T47D (cell line): ENCODE data around the gene ITIH1.

Source experiments
- DNase-seq, 2 experiments: peaks; one replicate each; pipeline versions ENCODE4 v3.0.0 to v3.0.0-alpha.2; 2011 to 2012; ENCODE audit warnings: low read depth in 1 of 2, low spot score in 1 of 2
- JUND ChIP-seq: IDR thresholded peaks from 2 replicates; pipeline ENCODE4 v1.6.1; 2012; ENCODE audit warnings: low read depth
- in situ Hi-C: cut with HindIII; loops from 2 replicates; pipeline ENCODE4 v1.10.0; 2016; ENCODE audit warnings: low sequenced_read_pairs, low pct_unique_long_range_greater_than_20kb

Gene ITIH1

GRCh38 chr3:52835766-52836470, 58.5 kb downstream of the ITIH1 start:
- no peak for DNase-seq
- in situ Hi-C loops, result no loop called here
- no peak for TF ChIP-seq JUND

DNA sequence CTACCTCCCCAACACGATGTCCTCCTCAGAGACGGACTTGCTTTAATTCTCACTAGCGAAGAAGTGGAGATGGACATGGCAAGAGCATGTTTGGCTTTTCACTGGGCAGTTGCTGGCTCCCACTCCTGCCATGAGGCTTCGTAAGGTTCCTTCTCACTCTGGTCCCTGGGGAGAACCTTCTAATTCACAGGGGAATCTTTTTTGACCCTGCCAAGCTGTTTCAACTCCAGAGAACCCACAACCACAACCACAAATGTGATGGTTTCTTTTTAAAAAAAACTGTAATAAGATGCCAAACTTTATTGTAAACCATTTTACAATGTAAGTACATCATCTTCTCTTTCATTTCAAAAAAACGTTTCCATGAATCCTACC, 59.1 kb downstream of the ITIH1 start:
- DNase-seq, result no peak
- in situ Hi-C loops, result no loop called here
- no peak for TF ChIP-seq JUND

DNA sequence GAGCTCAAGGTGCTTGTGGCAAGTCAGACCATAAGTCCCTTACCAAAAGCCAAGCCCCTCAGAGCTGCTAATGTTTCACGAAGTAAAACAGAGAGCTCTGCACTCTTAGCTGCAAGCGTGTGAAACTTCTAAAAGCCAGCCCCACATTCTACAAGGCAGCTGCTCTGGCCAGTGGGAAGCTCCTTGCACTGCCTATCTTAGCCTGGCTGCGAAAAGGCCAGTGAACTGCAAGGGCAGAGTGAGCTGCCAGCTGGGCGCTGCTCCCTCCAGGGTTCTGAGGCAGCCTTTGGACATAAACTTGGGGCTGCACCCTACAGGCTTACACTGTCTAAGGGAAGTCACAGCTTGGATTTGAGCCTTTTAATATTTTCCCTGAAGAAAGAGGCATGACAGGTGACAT, 59.6 kb downstream of the ITIH1 start:
- TF ChIP-seq JUND, result no peak
- in situ Hi-C loops, result no loop called here
- DNase-seq, result no peak

DNA sequence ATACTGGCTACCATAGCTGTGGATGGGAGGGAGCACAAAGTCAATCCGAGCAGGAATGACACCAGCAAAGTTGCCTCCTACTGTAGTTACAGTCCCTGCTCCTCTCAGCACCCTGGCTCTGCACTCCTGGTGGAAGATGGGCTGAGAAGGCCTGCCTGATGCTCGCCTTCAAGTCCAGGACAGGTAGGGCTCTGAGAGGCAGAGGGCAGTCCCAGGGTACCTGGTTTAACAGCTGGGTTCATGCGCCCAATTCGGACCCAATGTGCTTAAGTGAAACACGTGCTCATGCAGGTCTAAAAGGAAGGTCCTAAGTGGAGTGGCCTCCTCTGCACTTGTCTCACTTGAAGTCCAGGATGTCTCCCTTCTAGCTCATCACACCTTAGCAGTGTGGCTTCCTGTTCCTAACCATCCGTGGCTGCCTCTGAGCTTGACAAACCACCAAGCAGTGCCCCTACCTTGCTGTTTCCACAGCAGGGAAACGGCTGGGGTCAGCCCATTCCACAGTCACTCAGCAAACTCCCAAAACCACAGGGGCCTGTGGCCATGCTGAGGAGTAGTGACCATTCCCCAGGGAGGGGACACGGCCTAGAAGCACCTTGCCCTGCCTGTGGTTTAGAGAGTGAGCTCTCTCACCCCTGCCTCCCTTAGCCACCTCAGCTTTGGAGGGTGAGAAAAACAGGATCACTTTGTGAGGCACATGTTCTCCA, 61.3 kb downstream of the ITIH1 start:
- in situ Hi-C loops, result no loop called here
- no peak for TF ChIP-seq JUND
- DNase-seq, result no peak

DNA sequence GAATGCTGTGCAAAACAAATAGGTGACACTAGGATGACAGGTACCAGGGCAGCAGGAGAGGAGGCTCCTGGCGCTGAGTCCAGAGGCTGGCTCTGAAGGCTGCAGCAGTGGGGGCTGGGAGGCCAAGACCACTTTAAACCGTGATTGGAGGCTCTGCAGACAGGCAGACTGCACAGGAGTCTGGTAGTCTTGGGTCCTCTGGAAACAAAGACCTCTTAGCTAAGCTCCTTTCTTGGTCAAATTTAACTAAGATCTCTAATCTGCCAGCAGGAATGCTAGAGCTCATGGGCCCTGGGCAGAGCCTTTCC, 61.8 kb downstream of the ITIH1 start:
- in situ Hi-C loops, result no loop called here
- no peak for TF ChIP-seq JUND

GRCh38 chr3:52839892-52840545, 62.6 kb downstream of the ITIH1 start:
- in situ Hi-C loops, result no loop called here

More for the DNA sequence above, 61.8 kb downstream of the ITIH1 start:
- DNase-seq, result peak; percentile 26 to 38

DNA sequence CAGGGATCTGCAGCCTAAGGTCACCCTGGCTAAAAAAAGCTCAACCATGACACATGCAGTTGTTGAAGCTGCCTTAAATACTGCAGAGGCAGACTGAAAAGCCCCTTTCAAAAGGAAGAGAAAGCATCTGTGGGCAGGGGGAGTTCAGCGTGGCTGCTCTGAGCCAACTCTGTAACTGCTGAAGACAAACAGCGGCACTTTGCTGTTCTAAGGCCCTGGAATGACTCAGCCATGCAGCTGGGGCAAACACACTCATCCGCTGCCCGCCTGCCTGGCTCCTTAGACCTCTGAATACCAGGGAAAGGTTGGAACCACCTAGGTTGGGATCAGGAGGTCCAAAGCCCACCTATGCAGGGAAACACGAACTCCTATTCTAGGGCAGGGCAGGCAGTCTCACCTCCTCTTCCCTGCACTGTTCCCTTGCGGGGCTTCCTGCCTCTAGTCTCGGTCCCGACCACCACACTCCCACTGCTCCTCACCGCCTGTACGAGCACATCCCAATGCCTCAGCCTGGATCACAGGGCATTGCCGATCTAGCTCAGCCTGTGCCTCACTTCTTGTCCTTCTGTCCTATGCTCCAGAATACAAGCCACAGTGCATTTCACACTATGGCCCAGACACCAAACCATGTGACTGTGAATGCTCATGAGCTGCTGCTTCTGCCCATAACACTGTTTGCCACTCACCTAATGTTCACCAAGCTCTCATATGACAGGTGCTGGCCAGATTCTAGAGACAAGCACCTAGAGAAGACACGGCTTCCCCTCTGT, 64.0 kb downstream of the ITIH1 start:
- in situ Hi-C loops, result no loop called here
- TF ChIP-seq JUND, result no peak
- no peak for DNase-seq

More at GRCh38 chr3:52839892-52840545, 62.6 kb downstream of the ITIH1 start:
- no peak for TF ChIP-seq JUND
- DNase-seq, result no peak
